Measurements from ENCODE around the gene LTBP4.

The LTBP4 gene

DNA sequence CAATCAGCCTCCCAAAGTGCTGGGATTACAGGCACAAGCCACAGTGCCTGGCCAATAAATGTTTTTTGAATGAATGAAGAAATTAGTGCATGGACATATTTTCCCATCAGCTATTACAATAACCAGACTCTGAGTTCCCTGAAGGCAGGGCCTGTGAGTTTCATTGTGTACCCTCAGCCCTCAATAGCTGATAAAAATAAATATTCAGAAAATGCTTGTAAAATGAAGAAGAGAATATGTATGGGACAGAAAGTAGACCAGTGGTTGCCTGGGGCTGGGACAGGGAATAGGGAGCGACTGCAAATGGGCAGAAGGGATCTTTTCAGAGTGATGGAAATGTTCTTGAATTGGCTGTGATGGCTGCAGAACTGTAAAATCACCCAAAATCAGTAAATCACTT, 60.4 kb downstream of the LTBP4 start:
- no peak overlapping the region for H3K4me3 ChIP-seq (ENCODE audit: low read length)
- no peak for DNase-seq (ENCODE audit: low read depth)

GRCh38 chr19:40662925-40663694, 61.9 kb downstream of the LTBP4 start:
- peak; percentile 83 for DNase-seq (ENCODE audit: low read depth)

More for the DNA sequence above, 60.4 kb downstream of the LTBP4 start:
- TF ChIP-seq CTCF (IDR thresholded peaks at IDR 0.05; ENCODE audit: insufficient read depth, low read depth, low read length, missing control alignments) = no peak

DNA sequence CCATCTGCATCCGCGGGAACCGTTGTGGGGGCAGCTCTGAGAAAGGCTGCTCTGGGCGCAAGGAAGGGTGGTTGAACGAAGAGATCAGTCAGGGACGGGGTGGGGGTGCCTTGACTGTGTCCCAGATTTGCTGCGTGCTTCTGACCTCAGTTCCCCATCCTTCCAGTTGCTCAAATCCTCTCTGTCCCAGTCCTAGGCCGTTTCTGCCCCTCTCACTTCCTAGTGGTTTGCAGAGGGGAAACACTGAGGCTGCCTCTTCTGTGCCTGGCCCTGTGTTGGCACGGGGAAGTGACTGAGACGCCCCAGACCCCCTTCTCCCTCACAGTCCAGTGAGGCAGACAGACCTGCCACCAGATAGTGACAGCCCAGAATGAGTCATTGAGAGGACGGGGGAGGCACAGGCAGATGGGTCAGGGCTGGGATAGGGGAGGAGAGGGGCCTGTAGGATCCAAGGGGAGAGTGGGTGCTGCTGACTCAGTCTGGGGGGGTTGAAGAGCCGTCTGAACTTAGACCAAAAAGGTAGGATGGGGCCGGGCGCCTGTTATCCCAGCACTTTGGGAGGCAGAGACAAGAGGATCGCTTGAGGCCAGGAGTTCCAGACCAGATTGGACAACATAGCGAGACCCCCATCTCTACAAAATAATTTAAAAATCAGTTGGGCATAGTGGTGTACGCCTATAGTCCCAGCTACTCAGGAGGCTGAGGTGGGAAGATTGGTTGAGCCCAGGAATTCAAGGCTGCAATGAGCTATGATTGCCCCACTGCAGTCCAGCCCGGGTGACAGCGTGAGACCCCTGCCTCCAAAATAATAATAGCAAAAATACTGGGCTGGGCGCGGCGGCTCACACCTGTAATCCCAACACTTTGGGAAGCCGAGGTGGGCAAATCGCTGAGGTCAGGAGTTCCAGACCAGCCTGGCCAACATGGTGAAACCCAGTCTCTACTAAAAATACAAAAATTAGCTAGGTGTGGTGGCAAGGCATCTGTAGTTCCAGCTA, 62.8 kb downstream of the LTBP4 start:
- no peak for TF ChIP-seq CTCF (IDR thresholded peaks at IDR 0.05; ENCODE audit: insufficient read depth, low read depth, low read length, missing control alignments)
- DNase-seq (ENCODE audit: low read depth) = no peak
- H3K4me3 ChIP-seq (ENCODE audit: low read length) = peak overlapping the region; percentile 48

More at GRCh38 chr19:40662925-40663694, 61.9 kb downstream of the LTBP4 start:
- H3K4me3 ChIP-seq (ENCODE audit: low read length) = peak overlapping the region; percentile 48
- TF ChIP-seq CTCF (IDR thresholded peaks at IDR 0.05; ENCODE audit: insufficient read depth, low read depth, low read length, missing control alignments) = no peak

- H3K4me3 ChIP-seq (ENCODE audit: low read length) = no peak overlapping the region
Measured at GRCh38 chr19:40666803-40667438, 65.8 kb downstream of the LTBP4 start.

DNA sequence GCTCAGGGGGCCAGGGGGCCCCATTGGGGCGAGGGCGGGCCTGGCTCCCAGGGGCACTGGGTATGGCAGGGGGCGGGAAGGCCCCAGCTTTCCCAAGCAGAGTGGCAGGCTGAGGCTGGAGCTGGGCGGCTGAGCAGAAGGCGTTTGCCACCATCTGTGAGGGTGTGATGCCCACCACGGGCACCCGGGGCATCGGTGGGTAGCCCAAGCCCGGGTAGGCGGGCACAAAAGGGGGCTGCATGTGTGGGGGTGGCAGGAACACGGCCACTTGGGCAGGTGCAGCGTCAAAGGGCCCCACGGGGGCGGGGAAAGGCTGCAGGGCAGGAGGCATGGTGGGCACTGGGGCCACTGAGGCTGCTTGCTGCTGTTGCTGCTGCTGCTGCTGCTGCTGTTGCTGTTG, 66.4 kb downstream of the LTBP4 start:
- no peak for DNase-seq (ENCODE audit: low read depth)
- H3K4me3 ChIP-seq (ENCODE audit: low read length) = no peak overlapping the region
- TF ChIP-seq CTCF (IDR thresholded peaks at IDR 0.05; ENCODE audit: insufficient read depth, low read depth, low read length, missing control alignments) = no peak

More at GRCh38 chr19:40666803-40667438, 65.8 kb downstream of the LTBP4 start:
- no peak for DNase-seq (ENCODE audit: low read depth)
- no peak for TF ChIP-seq CTCF (IDR thresholded peaks at IDR 0.05; ENCODE audit: insufficient read depth, low read depth, low read length, missing control alignments)

DNA sequence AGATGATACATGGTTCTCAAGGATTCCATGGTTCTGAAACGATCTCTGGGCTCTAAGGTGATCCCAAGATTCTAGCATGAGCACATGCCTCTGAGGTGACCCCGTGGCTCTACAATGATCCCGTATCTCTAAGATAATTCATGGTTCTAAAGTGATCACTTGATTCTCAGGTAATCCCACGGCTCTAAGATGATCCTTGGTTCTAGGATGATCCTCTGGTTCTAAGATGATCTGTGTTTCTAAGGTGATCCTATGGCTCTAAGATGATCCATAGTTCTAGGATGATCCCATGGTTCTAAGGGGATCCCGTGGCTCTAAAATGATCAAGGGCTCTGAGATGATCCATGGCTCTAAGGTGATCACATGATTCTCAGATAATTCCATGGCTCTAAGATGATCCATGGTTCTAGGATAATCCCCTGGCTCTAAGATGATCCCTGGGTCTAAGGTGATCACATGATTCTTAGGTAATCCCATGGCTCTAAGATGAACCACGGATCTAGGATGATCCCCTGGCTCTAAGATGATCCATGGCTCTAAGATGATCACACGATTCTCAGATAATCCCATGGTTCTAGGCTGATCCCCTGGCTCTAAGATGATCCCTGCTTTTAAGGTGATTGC, 67.9 kb downstream of the LTBP4 start:
- no peak overlapping the region for H3K4me3 ChIP-seq (ENCODE audit: low read length)
- no peak for TF ChIP-seq CTCF (IDR thresholded peaks at IDR 0.05; ENCODE audit: insufficient read depth, low read depth, low read length, missing control alignments)
- no peak for DNase-seq (ENCODE audit: low read depth)

Data from epithelial cell of esophagus (primary cell).